Measurements from ENCODE around the gene TASOR. TPM values are rescaled to one million over a fixed set of nuclear protein-coding genes. Genes with fewer than 3 reads are reported as not detected.
"Not testable (repeated sequence)": the region's sequence is repeated elsewhere in the genome, so short reads cannot be mapped to it uniquely, and the experiment has no call there.

TASOR gene
- total RNA-seq, 1 donor, result 102 TPM

- H3K4me3 ChIP-seq (ENCODE audit: low read depth, low read length), result no peak overlapping the region
- no peak for DNase-seq (ENCODE audit: low read depth)
- TF ChIP-seq, protein P1, sequence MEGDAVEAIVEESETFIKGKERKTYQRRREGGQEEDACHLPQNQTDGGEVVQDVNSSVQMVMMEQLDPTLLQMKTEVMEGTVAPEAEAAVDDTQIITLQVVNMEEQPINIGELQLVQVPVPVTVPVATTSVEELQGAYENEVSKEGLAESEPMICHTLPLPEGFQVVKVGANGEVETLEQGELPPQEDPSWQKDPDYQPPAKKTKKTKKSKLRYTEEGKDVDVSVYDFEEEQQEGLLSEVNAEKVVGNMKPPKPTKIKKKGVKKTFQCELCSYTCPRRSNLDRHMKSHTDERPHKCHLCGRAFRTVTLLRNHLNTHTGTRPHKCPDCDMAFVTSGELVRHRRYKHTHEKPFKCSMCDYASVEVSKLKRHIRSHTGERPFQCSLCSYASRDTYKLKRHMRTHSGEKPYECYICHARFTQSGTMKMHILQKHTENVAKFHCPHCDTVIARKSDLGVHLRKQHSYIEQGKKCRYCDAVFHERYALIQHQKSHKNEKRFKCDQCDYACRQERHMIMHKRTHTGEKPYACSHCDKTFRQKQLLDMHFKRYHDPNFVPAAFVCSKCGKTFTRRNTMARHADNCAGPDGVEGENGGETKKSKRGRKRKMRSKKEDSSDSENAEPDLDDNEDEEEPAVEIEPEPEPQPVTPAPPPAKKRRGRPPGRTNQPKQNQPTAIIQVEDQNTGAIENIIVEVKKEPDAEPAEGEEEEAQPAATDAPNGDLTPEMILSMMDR (IDR thresholded peaks at IDR 0.05; ENCODE audit: insufficient read depth, low read length), result no peak
Measured at GRCh38 chr3:56706629-56707028, 23.6 kb upstream of the TASOR start.

DNA sequence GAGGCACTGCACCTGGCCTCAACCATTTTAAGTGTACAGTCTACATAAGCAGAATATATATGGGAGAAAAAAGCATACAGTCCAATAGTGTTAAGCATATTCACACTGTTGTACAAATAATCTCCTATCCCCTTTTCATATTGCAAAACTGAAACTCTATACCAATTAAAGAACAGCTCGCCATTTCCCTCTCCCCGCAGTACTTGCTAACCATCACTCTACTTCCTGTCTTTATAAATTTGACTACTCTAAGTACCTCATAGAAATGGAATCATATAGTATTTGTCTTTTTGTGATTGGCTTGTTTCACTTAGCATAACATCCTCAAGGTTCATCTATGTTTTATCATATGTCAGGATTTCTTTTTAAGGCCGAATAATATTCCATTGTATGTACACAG lies 21.6 kb upstream of the TASOR start:
- DNase-seq (ENCODE audit: low read depth), result no peak
- TF ChIP-seq, protein P1 (IDR thresholded peaks at IDR 0.05; ENCODE audit: insufficient read depth, low read length), result no peak
- no peak overlapping the region for H3K4me3 ChIP-seq (ENCODE audit: low read depth, low read length)

GRCh38 chr3:56702490-56703315 lies 19.6 kb upstream of the TASOR start:
- TF ChIP-seq, protein P1 (IDR thresholded peaks at IDR 0.05; ENCODE audit: insufficient read depth, low read length), result peak; percentile 75
- H3K4me3 ChIP-seq (ENCODE audit: low read depth, low read length), result no peak overlapping the region
- DNase-seq (ENCODE audit: low read depth), result peak; percentile 91

DNA sequence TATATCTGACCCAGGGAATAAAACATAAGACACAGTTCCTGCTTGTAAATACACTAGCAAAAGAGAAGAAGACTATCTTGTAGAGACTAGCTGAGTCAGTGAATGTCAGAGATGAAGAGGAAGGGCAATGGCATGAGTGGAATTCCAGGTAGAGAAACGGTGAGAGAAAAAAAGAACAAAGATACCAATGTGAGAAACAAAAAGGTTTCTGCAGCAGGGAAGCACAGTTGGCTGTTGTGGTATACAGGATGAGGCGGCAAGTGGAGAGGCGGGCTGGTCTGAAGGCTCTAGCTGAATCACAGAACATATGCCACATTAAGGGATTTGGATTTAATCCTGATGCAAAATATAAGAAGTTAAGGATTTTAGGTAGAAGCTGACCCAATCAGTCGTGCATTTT lies 17.1 kb upstream of the TASOR start:
- no peak for DNase-seq (ENCODE audit: low read depth)
- TF ChIP-seq, protein P1 (IDR thresholded peaks at IDR 0.05; ENCODE audit: insufficient read depth, low read length), result no peak

GRCh38 chr3:56694867-56695683 lies 12.0 kb upstream of the TASOR start:
- TF ChIP-seq, protein P1 (IDR thresholded peaks at IDR 0.05; ENCODE audit: insufficient read depth, low read length), result no peak
- DNase-seq (ENCODE audit: low read depth), result no peak
- no peak overlapping the region for H3K4me3 ChIP-seq (ENCODE audit: low read depth, low read length)

More for the DNA sequence above, 17.1 kb upstream of the TASOR start:
- H3K4me3 ChIP-seq (ENCODE audit: low read depth, low read length), result no peak overlapping the region

DNA sequence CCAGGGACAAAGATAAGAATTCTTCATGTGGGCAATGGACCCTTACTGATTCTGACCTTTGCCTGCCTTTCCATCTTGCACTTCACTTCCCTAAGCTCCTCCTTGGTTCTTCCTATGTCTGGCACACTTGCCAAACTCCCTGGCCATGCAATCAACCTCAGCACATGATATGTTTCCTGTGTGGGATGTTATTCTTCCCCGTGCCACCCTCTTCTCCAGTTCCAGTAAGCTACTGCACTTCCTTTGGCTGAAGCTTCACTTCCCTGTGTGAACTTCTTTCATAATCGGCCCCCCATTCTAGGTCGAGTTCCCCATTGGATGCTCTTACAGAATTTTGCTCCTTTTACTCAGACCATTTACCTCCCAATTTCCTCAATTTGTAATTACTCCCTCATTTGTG lies 10.7 kb upstream of the TASOR start:
- TF ChIP-seq, protein P1 (IDR thresholded peaks at IDR 0.05; ENCODE audit: insufficient read depth, low read length), result no peak
- no peak overlapping the region for H3K4me3 ChIP-seq (ENCODE audit: low read depth, low read length)
- no peak for DNase-seq (ENCODE audit: low read depth)

GRCh38 chr3:56692520-56693433 lies 9.7 kb upstream of the TASOR start:
- not testable (repeated sequence) for DNase-seq (ENCODE audit: low read depth)

GRCh38 chr3:56692001-56692365 lies 8.9 kb upstream of the TASOR start:
- not testable (repeated sequence) for DNase-seq (ENCODE audit: low read depth); H3K4me3 ChIP-seq (ENCODE audit: low read depth, low read length)

More at GRCh38 chr3:56692520-56693433, 9.7 kb upstream of the TASOR start:
- H3K4me3 ChIP-seq (ENCODE audit: low read depth, low read length), result not testable (repeated sequence)
